Mammary epithelial cell (primary cell): ENCODE data around the gene SMAD7.

ENCODE experiments used
- CTCF ChIP-seq, 2 donors: IDR thresholded peaks in 1 of 2; conservative IDR thresholded peaks in 1 of 2; 2 replicates each; pipeline ENCODE4 v1.5.1; 2011 to 2012; ENCODE audit warnings: inconsistent platforms in 2 of 2, low read length in 2 of 2, mild to moderate bottlenecking in 2 of 2, control low read depth in 1 of 2, low read depth in 1 of 2; ENCODE audit not compliant: insufficient read depth in 1 of 2; ENCODE audit errors: extremely low read depth in 1 of 2
- EZH2 ChIP-seq: IDR thresholded peaks from 2 replicates; pipeline ENCODE4 v1.6.1; 2012; ENCODE audit warnings: low read length, inconsistent platforms, borderline replicate concordance

GRCh38 chr18:48932462-48932818, 18.3 kb downstream of the SMAD7 start:
- no peak for TF ChIP-seq CTCF (conservative IDR thresholded peaks at IDR 0.05 in 1 of 2, IDR thresholded peaks at IDR 0.05 in 1 of 2; ENCODE audit: extremely low read depth in 1 of 2, insufficient read depth in 1 of 2, low read depth in 1 of 2, low read length in 2 of 2)
- TF ChIP-seq EZH2 = no peak
